GM23248 (cell line): Measurements from ENCODE around the gene ANKRD11.

Source experiments
- EZH2 ChIP-seq: fragments of 200-600 bp; sonication (generic); IDR thresholded peaks from 2 replicates; pipeline ENCODE4 v1.6.1; 2018; ENCODE audit warnings: antibody characterized with exemption, mild to moderate bottlenecking; ENCODE audit not compliant: insufficient read depth, poor library complexity, severe bottlenecking
- EZH2phosphoT487 ChIP-seq: fragments of 200-600 bp; sonication (generic); IDR thresholded peaks from 2 replicates; pipeline ENCODE4 v1.6.1; 2018; ENCODE audit warnings: antibody characterized with exemption, moderate library complexity, mild to moderate bottlenecking, low read depth; ENCODE audit not compliant: insufficient read depth

DNA sequence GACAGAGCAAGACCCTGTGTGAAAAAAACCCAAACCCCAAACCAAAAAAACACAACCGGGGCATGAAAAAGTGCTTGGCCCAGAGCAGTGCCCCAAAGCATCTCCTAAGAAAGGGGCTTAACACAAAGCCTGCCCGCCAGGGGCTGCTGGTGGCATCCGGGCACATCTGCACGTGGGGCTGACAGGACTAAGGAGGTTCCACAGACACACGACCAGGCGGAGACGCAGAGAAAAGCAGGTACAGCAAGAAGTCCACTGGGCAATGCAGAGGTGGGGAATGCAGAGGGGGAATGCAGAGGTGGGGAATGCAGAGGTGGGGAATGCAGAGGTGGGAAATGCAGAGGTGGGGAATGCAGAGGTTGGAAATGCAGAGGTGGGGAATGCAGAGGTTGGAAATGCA, 163.6 kb downstream of the ANKRD11 start:
- no peak for TF ChIP-seq EZH2
- TF ChIP-seq EZH2phosphoT487 = no peak
